WTC11 (cell line): ENCODE results near the gene SLC1A6. TPM values are rescaled to one million over a fixed set of nuclear protein-coding genes. Genes with fewer than 3 reads are reported as not detected.

Source experiments
- ATAC-seq: fragments of 200-7000 bp; cut with Tn5 transposase; 2 replicates; pipeline ENCODE4 v1.10.0; 2021; ENCODE audit warnings: mild to moderate bottlenecking, moderate library complexity
- CTCF ChIA-PET: fragments of 300-600 bp; sonication (Branson Sonifier 250); formaldehyde crosslinking; loops from one replicate; lab custom pipeline; 2021; ENCODE audit warnings: antibody characterized with exemption; lab: Charles Lee
- POLR2A ChIA-PET: fragments of 350-600 bp; sonication (Branson Sonifier 250); formaldehyde crosslinking; loops from one replicate; lab custom pipeline; 2021; ENCODE audit warnings: antibody characterized with exemption; lab: Charles Lee
- DNase-seq: peaks from one replicate; pipeline ENCODE4 v3.0.0; 2021; ENCODE audit warnings: low spot score
- H3K27ac Mint-ChIP-seq: 2 replicates; pipeline ENCODE4 v1.8.0; 2021; ENCODE audit warnings: mixed read lengths
- H3K27me3 Mint-ChIP-seq: 2 replicates; pipeline ENCODE4 v1.8.0; 2021; ENCODE audit warnings: low read depth, mild to moderate bottlenecking, moderate library complexity, mixed read lengths
- H3K36me3 Mint-ChIP-seq: 2 replicates; pipeline ENCODE4 v1.8.0; 2021; ENCODE audit warnings: mixed read lengths
- H3K4me1 Mint-ChIP-seq: 2 replicates; pipeline ENCODE4 v1.8.0; 2022; ENCODE audit warnings: mixed read lengths
- H3K4me3 Mint-ChIP-seq: 2 replicates; pipeline ENCODE4 v1.8.0; 2021; ENCODE audit warnings: mild to moderate bottlenecking, moderate library complexity, mixed read lengths
- H3K9me3 Mint-ChIP-seq: 2 replicates; pipeline ENCODE4 v1.8.0; 2021; ENCODE audit warnings: mixed read lengths
- CREB1 ChIP-seq: sonication (generic); formaldehyde crosslinking; IDR thresholded peaks from 2 replicates; pipeline ENCODE4 v1.8.0; 2023; ENCODE audit warnings: mild to moderate bottlenecking, missing genetic modification reagents
- ETV6 ChIP-seq: sonication (generic); formaldehyde crosslinking; IDR thresholded peaks from 2 replicates; pipeline ENCODE4 v1.8.1; 2022; ENCODE audit warnings: mild to moderate bottlenecking, missing genetic modification reagents
- FOXP1 ChIP-seq: sonication (generic); formaldehyde crosslinking; IDR thresholded peaks from 2 replicates; pipeline ENCODE4 v1.8.0; 2022; ENCODE audit warnings: missing genetic modification reagents, mild to moderate bottlenecking, moderate library complexity, borderline replicate concordance
- IRF2 ChIP-seq: sonication (generic); formaldehyde crosslinking; IDR thresholded peaks from 2 replicates; pipeline ENCODE4 v1.8.0; 2022; ENCODE audit warnings: low read depth, missing genetic modification reagents, borderline replicate concordance
- MYBL2 ChIP-seq: sonication (generic); formaldehyde crosslinking; IDR thresholded peaks from 2 replicates; pipeline ENCODE4 v1.8.1; 2023; ENCODE audit warnings: mild to moderate bottlenecking, moderate library complexity, missing genetic modification reagents
- NR2C2 ChIP-seq: sonication (generic); formaldehyde crosslinking; IDR thresholded peaks from 2 replicates; pipeline ENCODE4 v1.8.0; 2022; ENCODE audit warnings: mild to moderate bottlenecking, missing genetic modification reagents
- NR3C1 ChIP-seq: sonication (generic); formaldehyde crosslinking; conservative IDR thresholded peaks from 2 replicates; pipeline ENCODE4 v1.8.1; 2023; ENCODE audit warnings: low read depth, mild to moderate bottlenecking, missing genetic modification reagents
- SOX15 ChIP-seq: fragments of 250-450 bp; sonication (Bioruptor Pico); IDR thresholded peaks from 2 replicates; pipeline ENCODE4 v1.9.0; 2021; ENCODE audit warnings: mild to moderate bottlenecking
- SP1 ChIP-seq: sonication (generic); formaldehyde crosslinking; conservative IDR thresholded peaks from 2 replicates; pipeline ENCODE4 v1.8.1; 2022; ENCODE audit warnings: missing genetic modification reagents
- TCF7 ChIP-seq: sonication (generic); formaldehyde crosslinking; IDR thresholded peaks from 2 replicates; pipeline ENCODE4 v1.8.0; 2022; ENCODE audit warnings: mild to moderate bottlenecking, low read depth, missing genetic modification reagents, moderate library complexity
- ZNF396 ChIP-seq: fragments of 250-450 bp; sonication (Bioruptor Pico); IDR thresholded peaks from 2 replicates; pipeline ENCODE4 v1.8.0; 2021; ENCODE audit warnings: mild to moderate bottlenecking, moderate library complexity, borderline replicate concordance
- total RNA-seq: library from RNA; stranded (reverse); gene quantifications from 3 replicates; pipeline ENCODE4 v1.2.3, GENCODE V29; 2021
- TF ChIP-seq, protein P1 (sequence below): sonication (generic); formaldehyde crosslinking; IDR thresholded peaks from 2 replicates; pipeline ENCODE4 v1.8.1; 2023; ENCODE audit warnings: mild to moderate bottlenecking, missing genetic modification reagents, borderline replicate concordance
- TF ChIP-seq, protein P2 (sequence below): sonication (generic); formaldehyde crosslinking; IDR thresholded peaks from 2 replicates; pipeline ENCODE4 v1.8.1; 2023; ENCODE audit warnings: mild to moderate bottlenecking, missing genetic modification reagents, moderate library complexity
- TF ChIP-seq, protein P3 (sequence below): sonication (generic); formaldehyde crosslinking; IDR thresholded peaks from 2 replicates; pipeline ENCODE4 v1.8.0; 2023; ENCODE audit warnings: missing genetic modification reagents, mild to moderate bottlenecking, borderline replicate concordance
- TF ChIP-seq, protein P4 (sequence below): sonication (generic); formaldehyde crosslinking; IDR thresholded peaks from 2 replicates; pipeline ENCODE4 v1.8.1; 2022; ENCODE audit warnings: mild to moderate bottlenecking, moderate library complexity, missing genetic modification reagents
- TF ChIP-seq, protein P5 (sequence below): sonication (generic); formaldehyde crosslinking; IDR thresholded peaks from 2 replicates; pipeline ENCODE4 v1.8.0; 2022; ENCODE audit warnings: mild to moderate bottlenecking, missing genetic modification reagents
- TF ChIP-seq, protein P6 (sequence below): fragments of 250-450 bp; sonication (Bioruptor Pico); IDR thresholded peaks from 2 replicates; pipeline ENCODE4 v1.9.0; 2021; ENCODE audit warnings: mild to moderate bottlenecking, borderline replicate concordance

SLC1A6 gene
- total RNA-seq, 1 experiment from 2014 or later = 12.0 TPM

DNA sequence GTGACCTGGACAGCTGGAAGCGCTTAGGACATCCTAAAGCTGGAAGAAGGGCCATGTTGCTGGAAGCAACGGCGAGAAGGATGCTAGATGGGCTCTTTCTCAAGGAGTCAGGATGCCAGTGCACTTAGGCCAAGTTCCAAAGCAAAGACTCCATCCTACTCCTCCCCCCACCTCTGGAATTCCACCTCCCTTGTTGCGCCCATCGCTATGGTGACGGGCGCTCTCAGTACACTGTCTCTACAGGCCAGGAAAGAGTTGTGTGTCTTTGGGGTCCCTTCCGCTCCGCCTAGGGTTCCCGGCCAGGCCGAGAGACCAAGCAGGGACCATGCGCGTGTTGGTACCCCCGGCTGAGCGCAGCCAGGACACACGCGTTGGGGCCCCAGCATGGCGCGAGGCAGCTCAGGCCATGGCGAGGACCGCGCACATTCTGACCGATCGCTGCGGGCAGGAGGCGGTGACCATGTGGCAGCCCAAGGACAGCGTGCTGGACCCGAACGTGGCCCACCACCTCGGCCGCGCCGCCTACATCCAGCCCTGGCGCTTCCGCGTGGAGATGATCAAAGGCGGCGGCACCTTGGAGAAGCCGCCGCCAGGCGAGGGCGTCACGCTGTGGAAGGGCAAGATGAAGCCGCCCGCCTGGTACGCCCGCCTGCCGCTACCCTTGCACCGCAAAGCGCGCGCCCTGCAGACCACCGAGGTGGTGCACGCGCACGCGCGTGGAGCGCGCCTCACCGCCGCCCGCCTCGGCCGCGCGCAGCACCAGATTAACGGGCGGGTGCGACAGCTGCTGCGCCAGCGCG is 31.0 kb upstream of the SLC1A6 start (continued):
- TF ChIP-seq, protein P1, sequence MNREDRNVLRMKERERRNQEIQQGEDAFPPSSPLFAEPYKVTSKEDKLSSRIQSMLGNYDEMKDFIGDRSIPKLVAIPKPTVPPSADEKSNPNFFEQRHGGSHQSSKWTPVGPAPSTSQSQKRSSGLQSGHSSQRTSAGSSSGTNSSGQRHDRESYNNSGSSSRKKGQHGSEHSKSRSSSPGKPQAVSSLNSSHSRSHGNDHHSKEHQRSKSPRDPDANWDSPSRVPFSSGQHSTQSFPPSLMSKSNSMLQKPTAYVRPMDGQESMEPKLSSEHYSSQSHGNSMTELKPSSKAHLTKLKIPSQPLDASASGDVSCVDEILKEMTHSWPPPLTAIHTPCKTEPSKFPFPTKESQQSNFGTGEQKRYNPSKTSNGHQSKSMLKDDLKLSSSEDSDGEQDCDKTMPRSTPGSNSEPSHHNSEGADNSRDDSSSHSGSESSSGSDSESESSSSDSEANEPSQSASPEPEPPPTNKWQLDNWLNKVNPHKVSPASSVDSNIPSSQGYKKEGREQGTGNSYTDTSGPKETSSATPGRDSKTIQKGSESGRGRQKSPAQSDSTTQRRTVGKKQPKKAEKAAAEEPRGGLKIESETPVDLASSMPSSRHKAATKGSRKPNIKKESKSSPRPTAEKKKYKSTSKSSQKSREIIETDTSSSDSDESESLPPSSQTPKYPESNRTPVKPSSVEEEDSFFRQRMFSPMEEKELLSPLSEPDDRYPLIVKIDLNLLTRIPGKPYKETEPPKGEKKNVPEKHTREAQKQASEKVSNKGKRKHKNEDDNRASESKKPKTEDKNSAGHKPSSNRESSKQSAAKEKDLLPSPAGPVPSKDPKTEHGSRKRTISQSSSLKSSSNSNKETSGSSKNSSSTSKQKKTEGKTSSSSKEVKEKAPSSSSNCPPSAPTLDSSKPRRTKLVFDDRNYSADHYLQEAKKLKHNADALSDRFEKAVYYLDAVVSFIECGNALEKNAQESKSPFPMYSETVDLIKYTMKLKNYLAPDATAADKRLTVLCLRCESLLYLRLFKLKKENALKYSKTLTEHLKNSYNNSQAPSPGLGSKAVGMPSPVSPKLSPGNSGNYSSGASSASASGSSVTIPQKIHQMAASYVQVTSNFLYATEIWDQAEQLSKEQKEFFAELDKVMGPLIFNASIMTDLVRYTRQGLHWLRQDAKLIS (CRISPR knock-in tag) = 0 out of 2 replicates have a peak, but pooled peaks have one; percentile 58
- TF ChIP-seq NR2C2 (CRISPR knock-in tag) (0 out of 2 replicates have a peak, but pooled peaks have one; percentile 52), TCF7 (no peak), NR3C1 (no peak), ZNF396 (CRISPR knock-in tag) (no peak)
- TF ChIP-seq, protein P2, sequence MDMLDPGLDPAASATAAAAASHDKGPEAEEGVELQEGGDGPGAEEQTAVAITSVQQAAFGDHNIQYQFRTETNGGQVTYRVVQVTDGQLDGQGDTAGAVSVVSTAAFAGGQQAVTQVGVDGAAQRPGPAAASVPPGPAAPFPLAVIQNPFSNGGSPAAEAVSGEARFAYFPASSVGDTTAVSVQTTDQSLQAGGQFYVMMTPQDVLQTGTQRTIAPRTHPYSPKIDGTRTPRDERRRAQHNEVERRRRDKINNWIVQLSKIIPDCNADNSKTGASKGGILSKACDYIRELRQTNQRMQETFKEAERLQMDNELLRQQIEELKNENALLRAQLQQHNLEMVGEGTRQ = 0 out of 2 replicates have a peak, but pooled peaks have one; percentile 20
- TF ChIP-seq, protein P3, sequence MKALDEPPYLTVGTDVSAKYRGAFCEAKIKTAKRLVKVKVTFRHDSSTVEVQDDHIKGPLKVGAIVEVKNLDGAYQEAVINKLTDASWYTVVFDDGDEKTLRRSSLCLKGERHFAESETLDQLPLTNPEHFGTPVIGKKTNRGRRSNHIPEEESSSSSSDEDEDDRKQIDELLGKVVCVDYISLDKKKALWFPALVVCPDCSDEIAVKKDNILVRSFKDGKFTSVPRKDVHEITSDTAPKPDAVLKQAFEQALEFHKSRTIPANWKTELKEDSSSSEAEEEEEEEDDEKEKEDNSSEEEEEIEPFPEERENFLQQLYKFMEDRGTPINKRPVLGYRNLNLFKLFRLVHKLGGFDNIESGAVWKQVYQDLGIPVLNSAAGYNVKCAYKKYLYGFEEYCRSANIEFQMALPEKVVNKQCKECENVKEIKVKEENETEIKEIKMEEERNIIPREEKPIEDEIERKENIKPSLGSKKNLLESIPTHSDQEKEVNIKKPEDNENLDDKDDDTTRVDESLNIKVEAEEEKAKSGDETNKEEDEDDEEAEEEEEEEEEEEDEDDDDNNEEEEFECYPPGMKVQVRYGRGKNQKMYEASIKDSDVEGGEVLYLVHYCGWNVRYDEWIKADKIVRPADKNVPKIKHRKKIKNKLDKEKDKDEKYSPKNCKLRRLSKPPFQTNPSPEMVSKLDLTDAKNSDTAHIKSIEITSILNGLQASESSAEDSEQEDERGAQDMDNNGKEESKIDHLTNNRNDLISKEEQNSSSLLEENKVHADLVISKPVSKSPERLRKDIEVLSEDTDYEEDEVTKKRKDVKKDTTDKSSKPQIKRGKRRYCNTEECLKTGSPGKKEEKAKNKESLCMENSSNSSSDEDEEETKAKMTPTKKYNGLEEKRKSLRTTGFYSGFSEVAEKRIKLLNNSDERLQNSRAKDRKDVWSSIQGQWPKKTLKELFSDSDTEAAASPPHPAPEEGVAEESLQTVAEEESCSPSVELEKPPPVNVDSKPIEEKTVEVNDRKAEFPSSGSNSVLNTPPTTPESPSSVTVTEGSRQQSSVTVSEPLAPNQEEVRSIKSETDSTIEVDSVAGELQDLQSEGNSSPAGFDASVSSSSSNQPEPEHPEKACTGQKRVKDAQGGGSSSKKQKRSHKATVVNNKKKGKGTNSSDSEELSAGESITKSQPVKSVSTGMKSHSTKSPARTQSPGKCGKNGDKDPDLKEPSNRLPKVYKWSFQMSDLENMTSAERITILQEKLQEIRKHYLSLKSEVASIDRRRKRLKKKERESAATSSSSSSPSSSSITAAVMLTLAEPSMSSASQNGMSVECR (CRISPR knock-in tag) = 0 out of 2 replicates have a peak, but pooled peaks have one; percentile 13
- TF ChIP-seq, all 79 proteins: peak for 23

DNA sequence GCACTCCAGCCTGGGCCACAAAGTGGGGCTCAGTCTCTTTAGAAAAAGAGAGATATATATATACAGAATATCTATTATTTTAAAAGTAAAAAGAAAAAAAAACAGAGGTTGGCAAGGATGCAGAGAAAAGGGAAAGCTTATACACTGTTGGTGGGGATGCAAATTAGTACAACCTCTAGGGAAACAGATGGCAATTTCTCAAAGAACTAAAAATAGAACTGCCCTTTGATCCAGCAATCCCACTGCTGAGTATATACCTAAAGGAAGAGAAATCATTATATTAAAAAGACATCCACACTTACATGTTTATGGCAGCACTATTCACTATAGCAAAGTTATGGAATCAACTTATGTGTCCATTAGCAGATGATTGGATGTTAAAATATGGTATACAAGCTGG is 28.6 kb upstream of the SLC1A6 start:
- TF ChIP-seq IRF2 (no peak), MYBL2 (CRISPR knock-in tag) (no peak)
- Mint-ChIP-seq H3K9me3 (no peaks in the 10 kb centered on the region), H3K4me1 (peaks cover 6% of the 10 kb centered on the region; the same call in 1 of the 2 replicates), H3K36me3 (no peaks in the 10 kb centered on the region), H3K27ac (no peak overlapping the region), H3K4me3 (no peak overlapping the region), H3K27me3 (peaks cover 50% of the 10 kb centered on the region)
- ChIA-PET CTCF (no interaction called here), POLR2A (no interaction called here)
- ATAC-seq = no peak
- no peak for DNase-seq

DNA sequence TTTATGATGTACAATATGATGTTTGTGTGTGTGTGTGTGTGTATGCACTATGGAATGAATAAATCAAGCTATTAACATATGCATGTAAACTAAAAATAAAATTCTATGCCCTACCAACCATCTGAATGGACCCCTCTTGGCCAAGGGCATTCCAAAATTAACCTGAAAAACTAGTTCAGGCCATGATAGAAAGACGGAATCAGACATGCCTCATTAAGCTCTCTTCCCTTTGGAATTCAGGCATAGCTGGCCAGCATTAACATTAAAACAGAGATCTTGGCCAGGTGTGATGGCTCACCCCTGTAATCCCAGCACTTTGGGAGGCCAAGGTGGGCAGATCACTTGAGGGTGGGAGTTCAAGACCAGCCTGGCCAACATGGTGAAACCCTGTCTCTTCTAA is 18.3 kb upstream of the SLC1A6 start:
- CTCF ChIA-PET = no interaction called here
- H3K9me3 Mint-ChIP-seq = peaks cover 11% of the 10 kb centered on the region
- no peak for ATAC-seq
- no peak for TF ChIP-seq MYBL2 (CRISPR knock-in tag)
- no peak for TF ChIP-seq SP1
- TF ChIP-seq, protein P4, sequence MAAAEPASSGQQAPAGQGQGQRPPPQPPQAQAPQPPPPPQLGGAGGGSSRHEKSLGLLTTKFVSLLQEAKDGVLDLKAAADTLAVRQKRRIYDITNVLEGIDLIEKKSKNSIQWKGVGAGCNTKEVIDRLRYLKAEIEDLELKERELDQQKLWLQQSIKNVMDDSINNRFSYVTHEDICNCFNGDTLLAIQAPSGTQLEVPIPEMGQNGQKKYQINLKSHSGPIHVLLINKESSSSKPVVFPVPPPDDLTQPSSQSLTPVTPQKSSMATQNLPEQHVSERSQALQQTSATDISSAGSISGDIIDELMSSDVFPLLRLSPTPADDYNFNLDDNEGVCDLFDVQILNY = no peak
- TF ChIP-seq ETV6 = no peak
- TF ChIP-seq FOXP1 (CRISPR knock-in tag) = no peak
- TF ChIP-seq, protein P5, sequence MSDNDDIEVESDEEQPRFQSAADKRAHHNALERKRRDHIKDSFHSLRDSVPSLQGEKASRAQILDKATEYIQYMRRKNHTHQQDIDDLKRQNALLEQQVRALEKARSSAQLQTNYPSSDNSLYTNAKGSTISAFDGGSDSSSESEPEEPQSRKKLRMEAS = no peak
- no peak for TF ChIP-seq SOX15 (CRISPR knock-in tag)
- TF ChIP-seq CREB1 (CRISPR knock-in tag) = no peak
- TF ChIP-seq, protein P6, sequence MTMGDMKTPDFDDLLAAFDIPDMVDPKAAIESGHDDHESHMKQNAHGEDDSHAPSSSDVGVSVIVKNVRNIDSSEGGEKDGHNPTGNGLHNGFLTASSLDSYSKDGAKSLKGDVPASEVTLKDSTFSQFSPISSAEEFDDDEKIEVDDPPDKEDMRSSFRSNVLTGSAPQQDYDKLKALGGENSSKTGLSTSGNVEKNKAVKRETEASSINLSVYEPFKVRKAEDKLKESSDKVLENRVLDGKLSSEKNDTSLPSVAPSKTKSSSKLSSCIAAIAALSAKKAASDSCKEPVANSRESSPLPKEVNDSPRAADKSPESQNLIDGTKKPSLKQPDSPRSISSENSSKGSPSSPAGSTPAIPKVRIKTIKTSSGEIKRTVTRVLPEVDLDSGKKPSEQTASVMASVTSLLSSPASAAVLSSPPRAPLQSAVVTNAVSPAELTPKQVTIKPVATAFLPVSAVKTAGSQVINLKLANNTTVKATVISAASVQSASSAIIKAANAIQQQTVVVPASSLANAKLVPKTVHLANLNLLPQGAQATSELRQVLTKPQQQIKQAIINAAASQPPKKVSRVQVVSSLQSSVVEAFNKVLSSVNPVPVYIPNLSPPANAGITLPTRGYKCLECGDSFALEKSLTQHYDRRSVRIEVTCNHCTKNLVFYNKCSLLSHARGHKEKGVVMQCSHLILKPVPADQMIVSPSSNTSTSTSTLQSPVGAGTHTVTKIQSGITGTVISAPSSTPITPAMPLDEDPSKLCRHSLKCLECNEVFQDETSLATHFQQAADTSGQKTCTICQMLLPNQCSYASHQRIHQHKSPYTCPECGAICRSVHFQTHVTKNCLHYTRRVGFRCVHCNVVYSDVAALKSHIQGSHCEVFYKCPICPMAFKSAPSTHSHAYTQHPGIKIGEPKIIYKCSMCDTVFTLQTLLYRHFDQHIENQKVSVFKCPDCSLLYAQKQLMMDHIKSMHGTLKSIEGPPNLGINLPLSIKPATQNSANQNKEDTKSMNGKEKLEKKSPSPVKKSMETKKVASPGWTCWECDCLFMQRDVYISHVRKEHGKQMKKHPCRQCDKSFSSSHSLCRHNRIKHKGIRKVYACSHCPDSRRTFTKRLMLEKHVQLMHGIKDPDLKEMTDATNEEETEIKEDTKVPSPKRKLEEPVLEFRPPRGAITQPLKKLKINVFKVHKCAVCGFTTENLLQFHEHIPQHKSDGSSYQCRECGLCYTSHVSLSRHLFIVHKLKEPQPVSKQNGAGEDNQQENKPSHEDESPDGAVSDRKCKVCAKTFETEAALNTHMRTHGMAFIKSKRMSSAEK (CRISPR knock-in tag) = no peak

More for the DNA sequence above, 18.3 kb upstream of the SLC1A6 start:
- POLR2A ChIA-PET = no interaction called here
- Mint-ChIP-seq H3K4me3 (no peak overlapping the region), H3K4me1 (no peaks in the 10 kb centered on the region), H3K36me3 (no peaks in the 10 kb centered on the region), H3K27ac (no peak overlapping the region), H3K27me3 (peaks cover 29% of the 10 kb centered on the region)
- DNase-seq = no peak
